ENCODE data around the gene LRRTM4. TPM values are rescaled to one million over a fixed set of nuclear protein-coding genes. Genes with fewer than 3 reads are reported as not detected.

LRRTM4 gene
- total RNA-seq, 1 experiment from 2014 or later = 0.13 TPM

DNA sequence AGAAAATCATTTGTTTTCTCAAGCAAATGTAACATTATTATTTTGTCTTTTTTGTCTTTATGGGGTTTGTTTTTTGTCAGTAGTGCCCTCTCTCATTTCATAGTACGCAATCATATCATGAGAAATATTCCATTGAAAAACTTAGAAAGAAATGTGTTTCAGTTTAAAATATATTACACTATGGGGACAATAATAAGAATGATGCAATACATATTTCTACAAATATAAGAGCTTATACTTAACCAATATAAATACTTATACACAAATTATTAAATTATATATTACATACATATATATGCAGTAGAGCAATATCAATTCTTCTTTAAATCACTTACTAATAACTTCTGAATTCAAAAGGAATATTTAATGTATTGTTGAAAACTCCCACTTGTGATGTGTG is 13.7 kb downstream of the LRRTM4 start:
- H3K27ac ChIP-seq (ENCODE audit: low read depth, low read length, poor library complexity, severe bottlenecking) = no peak overlapping the region
- H3K9me3 ChIP-seq (ENCODE audit: low read depth, low read length, poor library complexity, severe bottlenecking) = no peaks in the 10 kb centered on the region
- CTCF ChIA-PET = no interaction called here
- intact Hi-C loops (cut with micrococcal nuclease; ENCODE audit: unreplicated experiment) = no loop called here
- H3K4me3 ChIP-seq (ENCODE audit: low read depth, low read length, poor library complexity, severe bottlenecking) = no peak overlapping the region
- DNase-seq (ENCODE audit: low spot score) = no peak
- no TSS peak for BruUV-seq (replicated peaks)
- POLR2A ChIA-PET (ENCODE audit: low non-redundant PET) = no interaction called here
- no peaks in the 10 kb centered on the region for H3K27me3 ChIP-seq (replicated peaks; ENCODE audit: insufficient read depth, low read depth, low read length, poor library complexity)
- no peaks in the 10 kb centered on the region for H3K36me3 ChIP-seq (ENCODE audit: insufficient read depth, low read length, poor library complexity, severe bottlenecking)
- peaks cover 9% of the 10 kb centered on the region for H3K4me1 ChIP-seq (ENCODE audit: insufficient read depth, low read length, poor library complexity, severe bottlenecking)
- TF ChIP-seq, protein P1, sequence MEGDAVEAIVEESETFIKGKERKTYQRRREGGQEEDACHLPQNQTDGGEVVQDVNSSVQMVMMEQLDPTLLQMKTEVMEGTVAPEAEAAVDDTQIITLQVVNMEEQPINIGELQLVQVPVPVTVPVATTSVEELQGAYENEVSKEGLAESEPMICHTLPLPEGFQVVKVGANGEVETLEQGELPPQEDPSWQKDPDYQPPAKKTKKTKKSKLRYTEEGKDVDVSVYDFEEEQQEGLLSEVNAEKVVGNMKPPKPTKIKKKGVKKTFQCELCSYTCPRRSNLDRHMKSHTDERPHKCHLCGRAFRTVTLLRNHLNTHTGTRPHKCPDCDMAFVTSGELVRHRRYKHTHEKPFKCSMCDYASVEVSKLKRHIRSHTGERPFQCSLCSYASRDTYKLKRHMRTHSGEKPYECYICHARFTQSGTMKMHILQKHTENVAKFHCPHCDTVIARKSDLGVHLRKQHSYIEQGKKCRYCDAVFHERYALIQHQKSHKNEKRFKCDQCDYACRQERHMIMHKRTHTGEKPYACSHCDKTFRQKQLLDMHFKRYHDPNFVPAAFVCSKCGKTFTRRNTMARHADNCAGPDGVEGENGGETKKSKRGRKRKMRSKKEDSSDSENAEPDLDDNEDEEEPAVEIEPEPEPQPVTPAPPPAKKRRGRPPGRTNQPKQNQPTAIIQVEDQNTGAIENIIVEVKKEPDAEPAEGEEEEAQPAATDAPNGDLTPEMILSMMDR (conservative IDR thresholded peaks at IDR 0.05; ENCODE audit: low read depth, low read length) = no peak
- no peak for TF ChIP-seq EZH2 (IDR thresholded peaks at IDR 0.05; ENCODE audit: borderline replicate concordance, low read depth, low read length, poor library complexity, severe bottlenecking)

GRCh38 chr2:77507657-77508056 is 14.5 kb downstream of the LRRTM4 start:
- no TSS peak for BruUV-seq (replicated peaks)
- intact Hi-C loops (cut with micrococcal nuclease; ENCODE audit: unreplicated experiment) = no loop called here
- TF ChIP-seq, protein P1 (conservative IDR thresholded peaks at IDR 0.05; ENCODE audit: low read depth, low read length) = no peak
- no peak for TF ChIP-seq EZH2 (IDR thresholded peaks at IDR 0.05; ENCODE audit: borderline replicate concordance, low read depth, low read length, poor library complexity, severe bottlenecking)
- Histone ChIP-seq H3K27me3 (replicated peaks; ENCODE audit: insufficient read depth, low read depth, low read length, poor library complexity) (no peaks in the 10 kb centered on the region), H3K36me3 (ENCODE audit: insufficient read depth, low read length, poor library complexity, severe bottlenecking) (no peaks in the 10 kb centered on the region), H3K4me3 (ENCODE audit: low read depth, low read length, poor library complexity, severe bottlenecking) (no peak overlapping the region), H3K4me1 (ENCODE audit: insufficient read depth, low read length, poor library complexity, severe bottlenecking) (peaks cover 3% of the 10 kb centered on the region), H3K27ac (ENCODE audit: low read depth, low read length, poor library complexity, severe bottlenecking) (no peak overlapping the region), H3K9me3 (ENCODE audit: low read depth, low read length, poor library complexity, severe bottlenecking) (no peaks in the 10 kb centered on the region)
- POLR2A ChIA-PET (ENCODE audit: low non-redundant PET) = no interaction called here
- DNase-seq (ENCODE audit: low spot score) = no peak
- CTCF ChIA-PET = no interaction called here

DNA sequence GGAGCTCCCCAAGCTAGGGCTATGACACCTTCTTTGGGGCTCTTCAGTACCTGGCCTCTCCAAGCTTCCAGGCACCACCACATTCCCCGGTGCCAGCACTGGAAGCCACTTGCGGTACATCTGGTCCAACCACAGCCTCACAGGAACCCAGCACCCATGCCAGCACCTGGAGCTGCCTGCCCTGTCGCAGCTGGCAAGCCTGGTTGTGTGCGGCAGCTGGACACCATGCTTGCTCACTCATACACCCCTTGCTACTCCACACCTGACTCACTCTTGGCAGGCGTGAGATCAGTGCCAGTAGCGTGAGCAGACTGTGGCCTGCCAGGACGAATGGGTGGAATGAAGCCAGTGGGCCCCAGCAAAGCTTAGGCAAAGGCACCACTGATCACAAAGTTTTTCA is 34.0 kb downstream of the LRRTM4 start:
- Histone ChIP-seq H3K4me3 (ENCODE audit: low read depth, low read length, poor library complexity, severe bottlenecking) (no peak overlapping the region), H3K4me1 (ENCODE audit: insufficient read depth, low read length, poor library complexity, severe bottlenecking) (no peaks in the 10 kb centered on the region), H3K27me3 (replicated peaks; ENCODE audit: insufficient read depth, low read depth, low read length, poor library complexity) (no peaks in the 10 kb centered on the region), H3K27ac (ENCODE audit: low read depth, low read length, poor library complexity, severe bottlenecking) (no peak overlapping the region), H3K9me3 (ENCODE audit: low read depth, low read length, poor library complexity, severe bottlenecking) (no peaks in the 10 kb centered on the region), H3K36me3 (ENCODE audit: insufficient read depth, low read length, poor library complexity, severe bottlenecking) (no peaks in the 10 kb centered on the region)
- BruUV-seq (replicated peaks) = no TSS peak
- no peak for DNase-seq (ENCODE audit: low spot score)
- POLR2A ChIA-PET (ENCODE audit: low non-redundant PET) = no interaction called here
- TF ChIP-seq EZH2 (IDR thresholded peaks at IDR 0.05; ENCODE audit: borderline replicate concordance, low read depth, low read length, poor library complexity, severe bottlenecking) = no peak
- TF ChIP-seq, protein P1 (conservative IDR thresholded peaks at IDR 0.05; ENCODE audit: low read depth, low read length) = no peak
- CTCF ChIA-PET = no interaction called here
- intact Hi-C loops (cut with micrococcal nuclease; ENCODE audit: unreplicated experiment) = no loop called here

All from A673 (cell line).